ENCODE data around the gene CORIN. TPM values are rescaled to one million over a fixed set of nuclear protein-coding genes. Genes with fewer than 3 reads are reported as not detected.
A peak's percentile ranks its signal among the peaks of the same experiment; 100 is the strongest.

Gene CORIN
- total and polyA plus RNA-seq, 2 of the 13 experiments (the other 11 are each of a cell fraction or from before 2014, with no cell fraction given), result 0.84 to 1.2 TPM

- TF ChIP-seq RXRA (CRISPR knock-in tag; IDR thresholded peaks at IDR 0.05) (peak; percentile 23; the same call in 1 of the 2 replicates), AHDC1 (CRISPR knock-in tag; IDR thresholded peaks at IDR 0.05; ENCODE audit: borderline replicate concordance) (peak; percentile 37; the same call in 1 of the 2 replicates), ZBTB7B (CRISPR knock-in tag; IDR thresholded peaks at IDR 0.05) (0 out of 2 replicates have a peak, but pooled peaks have one; percentile 3), GABPB1 (CRISPR knock-in tag; IDR thresholded peaks at IDR 0.05) (peak; percentile 61; the same call in 1 of the 2 replicates), GLI4 (CRISPR knock-in tag; IDR thresholded peaks at IDR 0.05; ENCODE audit: borderline replicate concordance) (peak; percentile 69; the same call in 1 of the 2 replicates), AGO2 (optimal IDR thresholded peaks at IDR 0.05; ENCODE audit: low read depth, low read length) (peak; percentile 96)
Measured at GRCh38 chr4:47837094-47837907, 566 bp downstream of the CORIN start (continued).

Measured in HepG2 (cell line).